H1 (cell line): Measurements from ENCODE around the gene ZNF860. TPM values are rescaled to one million over a fixed set of nuclear protein-coding genes. Genes with fewer than 3 reads are reported as not detected.
A peak's percentile ranks its signal among the peaks of the same experiment; 100 is the strongest.

Experiments used
- CTCF ChIA-PET: fragments of 300-600 bp; sonication (Branson Sonifier 250); formaldehyde crosslinking; loops from one replicate; lab custom pipeline; 2021; ENCODE audit not compliant: partially characterized antibody; lab: Charles Lee
- POLR2A ChIA-PET: fragments of 300-600 bp; sonication (Branson Sonifier 250); formaldehyde crosslinking; loops from one replicate; lab custom pipeline; 2021; ENCODE audit warnings: inconsistent platforms; ENCODE audit not compliant: partially characterized antibody; lab: Charles Lee
- DNase-seq, 2 experiments: peaks; one replicate each; pipeline versions ENCODE4 v3.0.0 to v3.0.0-alpha.2; 2010 to 2022; ENCODE audit warnings: low spot score in 2 of 2, low read depth in 1 of 2, mixed read lengths in 1 of 2
- FAIRE-seq: peaks from 2 replicates; lab custom pipeline; 2011; peaks lifted over from hg19 to GRCh38; lab: Jason Lieb, UNC
- H2AFZ ChIP-seq: 2 replicates; pipeline ENCODE4 v1.8.1; 2012; ENCODE audit warnings: low read length, inconsistent platforms
- H2AK5ac ChIP-seq: 2 replicates; pipeline ENCODE4 v1.6.1; 2013; ENCODE audit warnings: low read depth, low read length
- H2BK120ac ChIP-seq: replicated peaks from 2 replicates; pipeline ENCODE3; 2013; ENCODE audit warnings: low read depth, low read length, inconsistent platforms
- H2BK12ac ChIP-seq: 2 replicates; pipeline ENCODE4 v1.6.1; 2013; ENCODE audit warnings: low read depth, low read length
- H2BK15ac ChIP-seq: 2 replicates; pipeline ENCODE4 v1.6.1; 2013; ENCODE audit warnings: low read length
- H2BK20ac ChIP-seq: 2 replicates; pipeline ENCODE4 v1.6.1; 2013; ENCODE audit warnings: low read length
- H2BK5ac ChIP-seq: 2 replicates; pipeline ENCODE4 v1.6.1; 2013; ENCODE audit warnings: low read depth, low read length
- H3K14ac ChIP-seq: 2 replicates; pipeline ENCODE4 v1.6.1; 2013; ENCODE audit warnings: inconsistent platforms; ENCODE audit not compliant: insufficient read length
- H3K18ac ChIP-seq: 2 replicates; pipeline ENCODE4 v1.6.1; 2013; ENCODE audit warnings: low read length; ENCODE audit errors: extremely low read depth
- H3K23ac ChIP-seq: 2 replicates; pipeline ENCODE4 v1.6.1; 2013; ENCODE audit warnings: inconsistent platforms; ENCODE audit not compliant: insufficient read length
- H3K23me2 ChIP-seq: 2 replicates; pipeline ENCODE4 v1.6.1; 2013; ENCODE audit warnings: low read depth, low read length
- H3K27ac ChIP-seq: 2 replicates; pipeline ENCODE4 v1.6.1; 2011; ENCODE audit warnings: low read depth, low read length, inconsistent platforms
- H3K27me3 ChIP-seq, 4 experiments: replicated peaks in 1 of 4; 1 replicate in 1 of 4; 2 replicates in 3 of 4; pipeline versions ENCODE4 v1.6.1 to v1.8.1; 2011 to 2013; ENCODE audit warnings: low read length in 3 of 4, mild to moderate bottlenecking in 3 of 4, inconsistent platforms in 2 of 4, mixed read lengths in 2 of 4, moderate library complexity in 1 of 4; ENCODE audit not compliant: control insufficient read depth in 3 of 4, insufficient read depth in 3 of 4; ENCODE audit errors: extremely low read depth in 1 of 4
- H3K36me3 ChIP-seq, 4 experiments: 2 replicates each; pipeline versions ENCODE4 v1.6.1 to v1.8.1; 2011 to 2013; ENCODE audit warnings: mild to moderate bottlenecking in 4 of 4, low read length in 3 of 4, moderate library complexity in 2 of 4, control low read depth in 1 of 4, inconsistent platforms in 1 of 4; ENCODE audit not compliant: insufficient read depth in 4 of 4, control insufficient read depth in 2 of 4
- H3K4ac ChIP-seq: replicated peaks from 2 replicates; pipeline ENCODE3; 2013; ENCODE audit warnings: low read length, low read depth, mixed read lengths, inconsistent platforms; ENCODE audit not compliant: insufficient read length
- H3K4me1 ChIP-seq, 4 experiments: replicated peaks in 1 of 4; 1 replicate in 1 of 4; 2 replicates in 3 of 4; pipeline versions ENCODE4 v1.6.1 to v1.8.1; 2011 to 2013; ENCODE audit warnings: low read length in 3 of 4, inconsistent platforms in 2 of 4, mixed read lengths in 1 of 4; ENCODE audit not compliant: insufficient read depth in 4 of 4, control insufficient read depth in 3 of 4
- H3K4me2 ChIP-seq, 2 experiments: 2 replicates each; pipeline versions ENCODE4 v1.6.1 to v1.8.1; 2011 to 2013; ENCODE audit warnings: low read depth in 2 of 2, low read length in 2 of 2, control low read depth in 1 of 2, inconsistent platforms in 1 of 2, mild to moderate bottlenecking in 1 of 2; ENCODE audit not compliant: insufficient read depth in 1 of 2
- H3K4me3 ChIP-seq, 4 experiments: fragments of 200-600, 300-600 bp in 1 of 4; sonication (generic), shearing (Covaris generic), sonication (Bioruptor Twin) in 1 of 4; 2 replicates each; pipeline versions ENCODE4 v1.5.1 to v1.8.1; 2011 to 2016; ENCODE audit warnings: low read length in 4 of 4, low read depth in 3 of 4, control low read depth in 2 of 4, inconsistent platforms in 2 of 4, mild to moderate bottlenecking in 2 of 4, mixed read lengths in 1 of 4, moderate library complexity in 1 of 4; ENCODE audit not compliant: insufficient read depth in 2 of 4; ENCODE audit errors: extremely low read depth in 1 of 4
- H3K56ac ChIP-seq: replicated peaks from 2 replicates; pipeline ENCODE3; 2013; ENCODE audit warnings: low read depth, mild to moderate bottlenecking, mixed read lengths, low read length, inconsistent platforms; ENCODE audit not compliant: insufficient read length
- H3K79me1 ChIP-seq: 2 replicates; pipeline ENCODE4 v1.6.1; 2013; ENCODE audit warnings: low read depth, low read length, control low read depth
- H3K79me2 ChIP-seq, 2 experiments: 2 replicates each; pipeline versions ENCODE4 v1.6.1 to v1.8.1; 2012 to 2013; ENCODE audit warnings: low read length in 2 of 2, mild to moderate bottlenecking in 2 of 2, inconsistent platforms in 1 of 2; ENCODE audit not compliant: insufficient read depth in 2 of 2, control insufficient read depth in 1 of 2
- H3K9ac ChIP-seq, 4 experiments: replicated peaks in 1 of 4; 1 replicate in 1 of 4; 2 replicates in 3 of 4; pipeline versions ENCODE4 v1.6.1 to v1.8.1; 2011 to 2013; ENCODE audit warnings: low read depth in 3 of 4, low read length in 3 of 4, control low read depth in 2 of 4, mild to moderate bottlenecking in 2 of 4, moderate library complexity in 2 of 4, inconsistent platforms in 1 of 4; ENCODE audit errors: extremely low read depth in 1 of 4
- H3K9me3 ChIP-seq, 2 experiments: 2 replicates each; pipeline versions ENCODE4 v1.6.1 to v1.8.1; 2012 to 2013; ENCODE audit warnings: mild to moderate bottlenecking in 2 of 2, moderate library complexity in 2 of 2, control low read depth in 1 of 2, inconsistent platforms in 1 of 2, low read depth in 1 of 2, low read length in 1 of 2, mixed read lengths in 1 of 2; ENCODE audit not compliant: insufficient read depth in 2 of 2
- H4K20me1 ChIP-seq, 2 experiments: replicated peaks in 1 of 2; 2 replicates each; pipeline versions ENCODE3 to v1.8.1; 2011 to 2013; ENCODE audit warnings: inconsistent platforms in 2 of 2, low read length in 2 of 2, mild to moderate bottlenecking in 1 of 2; ENCODE audit not compliant: insufficient read depth in 2 of 2, control insufficient read depth in 1 of 2
- H4K5ac ChIP-seq: 2 replicates; pipeline ENCODE4 v1.6.1; 2013; ENCODE audit warnings: low read length, low read depth, mixed read lengths, inconsistent platforms; ENCODE audit not compliant: insufficient read length
- H4K8ac ChIP-seq: 2 replicates; pipeline ENCODE4 v1.8.0; 2013; ENCODE audit warnings: mild to moderate bottlenecking, moderate library complexity, low read length, inconsistent platforms; ENCODE audit not compliant: insufficient read depth; ENCODE audit errors: extremely low read depth
- H4K91ac ChIP-seq: replicated peaks from 2 replicates; pipeline ENCODE3; 2013; ENCODE audit warnings: low read length, mixed read lengths, inconsistent platforms; ENCODE audit not compliant: insufficient read length
- WGBS, 2 experiments: shearing (Covaris generic) in 1 of 2; methylation state at CpG; one replicate each; pipeline versions ENCODE4 v1.1.6 to v1.1.7; 2013 to 2015; ENCODE audit warnings: low lambda C conversion rate in 2 of 2, mixed read lengths in 2 of 2, inconsistent platforms in 1 of 2, low coverage in 1 of 2, missing lambda C conversion rate in 1 of 2; ENCODE audit not compliant: insufficient replicate concordance in 2 of 2, insufficient coverage in 1 of 2, insufficient read length in 1 of 2; ENCODE audit errors: extremely low coverage in 1 of 2, missing lambda C conversion rate in 1 of 2; 5-methylcytosine and 5-hydroxymethylcytosine counted together
- polyA plus RNA-seq, 7 experiments: library from polyadenylated mRNA; depleted of rRNA in 3 of 7; stranded (reverse) in 5 of 7; unstranded in 2 of 7; fragments of >200 nt in 5 of 7; fragments of 200-250 nt in 2 of 7; gene quantifications; 1 replicate in 5 of 7; 2 replicates in 1 of 7; 4 replicates in 1 of 7; pipeline versions ENCODE4 v1.2.1 to v1.2.3, GENCODE V29; 2011 to 2013; ENCODE audit warnings: missing spikeins in 2 of 7, mixed read lengths in 2 of 7
- total RNA-seq: library from RNA; stranded (reverse); fragmentation: NEBNext Ultra II Directional; extraction: Animal tissue kit (Norgen Biotek cat#: 25700); gene quantifications from 2 replicates; pipeline ENCODE4 v1.2.1, GENCODE V29; 2021

Gene ZNF860
- total and polyA plus RNA-seq, 2 of the 8 experiments (the other 6 are each of a cell fraction or from before 2014, with no cell fraction given): 3.2 to 8.6 TPM

GRCh38 chr3:31945738-31946052, 35.9 kb upstream of the ZNF860 start:
- no peak overlapping the region for H3K4ac ChIP-seq
- no peak overlapping the region for H2BK20ac ChIP-seq
- no peak overlapping the region for H4K5ac ChIP-seq
- H3K79me1 ChIP-seq: peaks cover 11% of the 10 kb centered on the region
- FAIRE-seq (no peak), DNase-seq (no peak)
- no peaks in the 10 kb centered on the region for H3K27me3 ChIP-seq
- H4K8ac ChIP-seq: no peak overlapping the region
- H3K4me3 ChIP-seq: no peak overlapping the region
- no peak overlapping the region for H2BK120ac ChIP-seq
- peaks cover 2 to 27% (median 15%) of the 10 kb centered on the region in 4 experiments for H3K4me1 ChIP-seq
- peaks cover 0 to 5% (median 0%) of the 10 kb centered on the region in 4 experiments; a peak in 1 of 8 replicates for H3K36me3 ChIP-seq
- H2AFZ ChIP-seq: no peak overlapping the region
- no peak overlapping the region for H4K91ac ChIP-seq
- no peak overlapping the region for H3K23ac ChIP-seq
- ChIA-PET POLR2A (interaction anchor here (1.1 kb wide), 1 partner anchor 10 kb away, joined by 3 read pairs; no protein-coding TSS in a partner anchor), CTCF (no interaction called here)
- H3K9me3 ChIP-seq: 0 out of 4 replicates have a peak, but pooled peaks cover 2 to 6% of the 10 kb centered on the region in 2 experiments
- H2AK5ac ChIP-seq: no peak overlapping the region
- H2BK15ac ChIP-seq: 0 out of 2 replicates have a peak overlapping the region, but pooled peaks have one; percentile 12
- H2BK5ac ChIP-seq: no peak overlapping the region
- H4K20me1 ChIP-seq: peaks cover 0 to 4% of the 10 kb centered on the region in 2 experiments
- H3K14ac ChIP-seq: no peak overlapping the region
- peaks cover 23 to 88% of the 10 kb centered on the region in 2 experiments for H3K79me2 ChIP-seq
- no peak overlapping the region for H2BK12ac ChIP-seq
- H3K9ac ChIP-seq: no peak overlapping the region
- WGBS, 2 experiments: 86% methylated on average over 3 of the region's 3 CpGs; no CpG with 5 or more reads in 1 of the 2 experiments
- H3K4me2 ChIP-seq: no peak overlapping the region; a peak in 1 of 4 replicates
- no peaks in the 10 kb centered on the region for H3K23me2 ChIP-seq
- H3K27ac ChIP-seq: no peak overlapping the region
- no peak overlapping the region for H3K56ac ChIP-seq
- no peak overlapping the region for H3K18ac ChIP-seq
